Epithelial cell of esophagus (primary cell): ENCODE measurements around the gene VPS51.

Source experiments
- DNase-seq: peaks from one replicate; pipeline ENCODE4 v3.0.0; 2010; ENCODE audit warnings: low read depth
- H3K4me3 ChIP-seq: 2 replicates; pipeline ENCODE4 v1.5.1; 2011; ENCODE audit warnings: mild to moderate bottlenecking, low read length, control low read depth
- TF ChIP-seq, protein P1 (sequence below): IDR thresholded peaks from 2 replicates; pipeline ENCODE4 v1.5.1; 2011; ENCODE audit warnings: low read depth, mild to moderate bottlenecking, low read length, control low read depth, inconsistent platforms; ENCODE audit not compliant: insufficient read depth; ENCODE audit errors: missing control alignments

Gene VPS51

DNA sequence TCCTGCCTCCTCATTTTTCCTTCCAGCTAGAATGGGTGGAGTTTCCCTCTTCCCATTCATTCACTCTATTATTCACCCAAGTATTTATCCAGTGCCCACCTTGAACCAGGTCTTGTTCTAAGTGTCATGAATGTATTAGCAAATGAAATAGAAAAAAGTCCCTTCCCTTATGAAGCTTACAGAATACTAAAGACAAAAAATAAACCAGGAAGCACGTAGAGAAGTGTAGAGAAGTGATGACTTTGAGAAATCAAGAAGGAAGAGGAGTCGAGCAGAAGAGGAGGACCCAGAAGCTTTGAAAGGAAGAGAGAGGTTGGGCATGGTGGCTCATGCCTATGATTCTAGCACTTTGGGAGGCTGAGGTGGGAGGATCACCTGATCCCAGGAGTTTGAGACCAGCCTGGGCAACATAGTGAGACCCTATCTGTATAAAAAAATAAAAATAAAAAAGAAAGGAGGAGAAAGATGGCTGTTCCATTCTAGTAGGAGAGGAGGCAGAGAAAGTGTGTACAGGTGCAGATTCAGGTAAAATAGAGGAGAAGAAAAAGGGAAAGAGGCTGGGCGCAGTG lies 55.4 kb downstream of the VPS51 start:
- TF ChIP-seq, protein P1, sequence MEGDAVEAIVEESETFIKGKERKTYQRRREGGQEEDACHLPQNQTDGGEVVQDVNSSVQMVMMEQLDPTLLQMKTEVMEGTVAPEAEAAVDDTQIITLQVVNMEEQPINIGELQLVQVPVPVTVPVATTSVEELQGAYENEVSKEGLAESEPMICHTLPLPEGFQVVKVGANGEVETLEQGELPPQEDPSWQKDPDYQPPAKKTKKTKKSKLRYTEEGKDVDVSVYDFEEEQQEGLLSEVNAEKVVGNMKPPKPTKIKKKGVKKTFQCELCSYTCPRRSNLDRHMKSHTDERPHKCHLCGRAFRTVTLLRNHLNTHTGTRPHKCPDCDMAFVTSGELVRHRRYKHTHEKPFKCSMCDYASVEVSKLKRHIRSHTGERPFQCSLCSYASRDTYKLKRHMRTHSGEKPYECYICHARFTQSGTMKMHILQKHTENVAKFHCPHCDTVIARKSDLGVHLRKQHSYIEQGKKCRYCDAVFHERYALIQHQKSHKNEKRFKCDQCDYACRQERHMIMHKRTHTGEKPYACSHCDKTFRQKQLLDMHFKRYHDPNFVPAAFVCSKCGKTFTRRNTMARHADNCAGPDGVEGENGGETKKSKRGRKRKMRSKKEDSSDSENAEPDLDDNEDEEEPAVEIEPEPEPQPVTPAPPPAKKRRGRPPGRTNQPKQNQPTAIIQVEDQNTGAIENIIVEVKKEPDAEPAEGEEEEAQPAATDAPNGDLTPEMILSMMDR: no peak
- H3K4me3 ChIP-seq: no peak overlapping the region
- no peak for DNase-seq

- no peak overlapping the region for H3K4me3 ChIP-seq
- TF ChIP-seq, protein P1: no peak
- no peak for DNase-seq
Measured at GRCh38 chr11:65152122-65152521, 56.1 kb downstream of the VPS51 start.

DNA sequence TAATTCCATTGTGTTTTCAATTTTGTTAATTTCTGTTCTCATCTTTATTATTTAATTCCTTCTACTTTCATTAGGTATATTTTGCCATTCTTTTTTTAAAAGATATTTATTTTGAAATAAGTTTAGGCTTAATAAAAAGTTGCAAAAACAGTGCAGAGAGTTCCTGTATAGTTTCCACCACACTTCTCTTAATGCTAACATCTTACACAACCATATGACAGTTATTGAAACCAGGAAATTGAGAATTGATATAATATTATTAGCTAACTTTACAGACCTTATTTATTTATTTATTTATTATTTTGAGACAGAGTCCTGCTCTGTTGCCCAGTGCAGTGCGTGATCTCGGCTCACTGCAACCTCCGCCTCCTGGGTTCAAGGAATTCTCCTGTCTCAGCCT lies 60.2 kb downstream of the VPS51 start:
- H3K4me3 ChIP-seq: no peak overlapping the region
- no peak for DNase-seq
- TF ChIP-seq, protein P1: no peak

DNA sequence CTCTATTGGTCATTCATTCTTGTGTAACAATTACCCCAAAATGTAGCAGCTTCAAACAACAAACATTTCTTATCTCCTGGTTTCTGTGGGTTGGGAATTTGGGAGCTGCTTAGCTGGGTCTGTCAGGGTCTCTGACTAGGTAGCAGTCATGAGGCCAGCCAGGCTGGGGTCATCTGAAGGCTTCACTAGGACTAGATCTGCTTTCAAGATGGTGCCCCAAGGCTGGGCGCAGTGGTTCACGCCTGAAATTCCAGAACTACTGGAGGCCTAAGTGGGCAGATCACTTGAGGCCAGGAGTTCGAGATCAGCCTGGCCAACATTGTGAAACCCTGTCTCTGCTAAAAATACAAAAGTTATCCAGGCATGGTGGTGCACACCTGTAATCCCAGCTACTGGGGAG lies 60.9 kb downstream of the VPS51 start:
- no peak overlapping the region for H3K4me3 ChIP-seq
- DNase-seq: no peak
- TF ChIP-seq, protein P1: no peak

DNA sequence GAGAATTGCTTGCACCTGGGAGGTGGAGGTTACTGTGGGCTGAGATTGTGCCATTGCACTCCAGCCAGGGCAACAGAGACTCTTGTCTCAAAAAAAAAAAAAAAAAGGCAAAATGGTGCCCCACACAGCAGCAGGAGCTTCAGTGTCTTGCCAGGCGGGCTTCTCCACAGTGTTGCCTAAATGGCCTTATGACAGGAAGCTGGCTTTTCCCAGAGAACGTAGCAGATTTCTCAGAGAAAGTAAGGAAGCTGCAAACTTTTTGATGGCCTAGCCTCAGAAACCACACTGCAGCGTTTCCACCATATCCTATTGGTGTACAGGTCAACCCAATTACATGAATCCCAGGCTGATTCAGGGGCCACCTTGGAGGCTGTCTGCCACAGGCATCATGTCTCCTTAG lies 61.3 kb downstream of the VPS51 start:
- DNase-seq: no peak
- TF ChIP-seq, protein P1: no peak
- no peak overlapping the region for H3K4me3 ChIP-seq

- no peak overlapping the region for H3K4me3 ChIP-seq
- DNase-seq: no peak
- TF ChIP-seq, protein P1: no peak
Measured at GRCh38 chr11:65159012-65159411, 63.0 kb downstream of the VPS51 start.

DNA sequence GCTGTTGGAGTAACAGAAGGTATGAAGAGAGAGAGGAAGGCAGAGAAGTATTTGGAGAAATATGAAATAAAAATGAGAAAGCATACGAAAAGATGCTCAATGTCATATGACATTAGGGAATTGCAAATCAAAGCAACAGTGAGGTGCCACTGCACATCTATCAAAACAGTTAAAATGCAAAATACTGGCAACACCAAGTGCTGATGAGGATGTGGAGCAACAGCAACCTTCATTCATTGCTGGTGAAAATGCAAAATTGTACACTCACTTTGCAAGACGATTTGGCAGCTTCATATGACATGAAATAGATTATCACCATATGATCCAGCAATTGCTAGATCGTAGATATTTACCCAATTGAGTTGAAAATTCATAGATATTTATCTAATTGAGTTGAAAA lies 64.6 kb downstream of the VPS51 start:
- TF ChIP-seq, protein P1: no peak
- H3K4me3 ChIP-seq: no peak overlapping the region
- no peak for DNase-seq
